NCI-H510A treated with DMSO at 0.1 percent for 48 hours (cell line): ENCODE results near the gene SPATA13.
A peak's percentile ranks its signal among the peaks of the same experiment; 100 is the strongest.
"Not testable (repeated sequence)": the region's sequence is repeated elsewhere in the genome, so short reads cannot be mapped to it uniquely, and the experiment has no call there.

Experiments used
- DNase-seq: peaks from one replicate; lab custom pipeline; 2025; lab: John Stamatoyannopoulos, UW

The SPATA13 gene

GRCh38 chr13:24160458-24161009 is at the start of gene SPATA13:
Gene SPATA13, plus strand, starts transcription at chr13:24160720. Its CDS starts 62,210 bp downstream, at chr13:24222930.
- DNase-seq: peak; percentile 77

GRCh38 chr13:24112791-24113190 is 47.7 kb upstream of the SPATA13 start:
- DNase-seq: no peak

- no peak for DNase-seq
Observed at GRCh38 chr13:24115671-24116070, 44.8 kb upstream of the SPATA13 start.

- no peak for DNase-seq
Observed at GRCh38 chr13:24116131-24116530, 44.4 kb upstream of the SPATA13 start.

GRCh38 chr13:24118576-24118975 is 41.9 kb upstream of the SPATA13 start:
- DNase-seq: no peak

GRCh38 chr13:24119626-24120508 is 40.7 kb upstream of the SPATA13 start:
- no peak for DNase-seq

GRCh38 chr13:24122045-24122444 is 38.5 kb upstream of the SPATA13 start:
- DNase-seq: not testable (repeated sequence)

GRCh38 chr13:24122569-24122968 is 38.0 kb upstream of the SPATA13 start:
- no peak for DNase-seq

GRCh38 chr13:24123761-24124160 is 36.8 kb upstream of the SPATA13 start:
- no peak for DNase-seq

GRCh38 chr13:24124789-24125476 is 35.6 kb upstream of the SPATA13 start:
- no peak for DNase-seq

- peak; percentile 39 for DNase-seq
Observed at GRCh38 chr13:24127116-24127631, 33.3 kb upstream of the SPATA13 start.

- no peak for DNase-seq
Observed at GRCh38 chr13:24128112-24128511, 32.4 kb upstream of the SPATA13 start.

GRCh38 chr13:24128962-24129361 is 31.6 kb upstream of the SPATA13 start:
- no peak for DNase-seq

GRCh38 chr13:24129914-24130774 is 30.4 kb upstream of the SPATA13 start:
- no peak for DNase-seq

- no peak for DNase-seq
Observed at GRCh38 chr13:24131749-24132148, 28.8 kb upstream of the SPATA13 start.

GRCh38 chr13:24133021-24133795 is 27.3 kb upstream of the SPATA13 start:
- peak; percentile 30 for DNase-seq

GRCh38 chr13:24134231-24134630 is 26.3 kb upstream of the SPATA13 start:
- no peak for DNase-seq

- DNase-seq: no peak
Observed at GRCh38 chr13:24134757-24135156, 25.8 kb upstream of the SPATA13 start.

GRCh38 chr13:24135674-24136300 is 24.7 kb upstream of the SPATA13 start:
- DNase-seq: no peak

- DNase-seq: no peak
Observed at GRCh38 chr13:24138911-24139310, 21.6 kb upstream of the SPATA13 start.
